Umbilical cord (tissue), 1 donor: Measurements from ENCODE around the gene UAP1L1. TPM values are rescaled to one million over a fixed set of nuclear protein-coding genes. Genes with fewer than 3 reads are reported as not detected.

ENCODE experiments used
- total RNA-seq: library from RNA; depleted of rRNA; stranded (reverse); fragments of >200 nt; gene quantifications from one replicate; pipeline ENCODE4 v1.2.3, GENCODE V29; 2014; ENCODE audit warnings: low replicate concordance; ENCODE audit not compliant: insufficient read depth

Gene UAP1L1
- total RNA-seq, 1 donor from 2014 or later, result 8.2 TPM

Other genes starting within 250 kb of the UAP1L1 start
- gene AJM1, start 235.0 kb upstream of the UAP1L1 start, total RNA-seq, result 1.4 TPM
- 49.1 TPM for gene PHPT1, start 228.1 kb upstream of the UAP1L1 start, total RNA-seq
- 4.6 TPM for gene MAMDC4, start 225.2 kb upstream of the UAP1L1 start, total RNA-seq
- 217 TPM for gene EDF1, start 211.2 kb upstream of the UAP1L1 start, total RNA-seq
- 5.1 TPM for gene TRAF2, start 191.0 kb upstream of the UAP1L1 start, total RNA-seq
- 75.8 TPM for gene FBXW5, start 132.8 kb upstream of the UAP1L1 start, total RNA-seq
- not detected for gene C8G, start 132.3 kb upstream of the UAP1L1 start, total RNA-seq
- gene LCN12, start 125.2 kb upstream of the UAP1L1 start, total RNA-seq, result not detected
- 49.6 TPM for gene PTGDS, start 100.0 kb upstream of the UAP1L1 start, total RNA-seq
- gene LCNL1, start 94.5 kb upstream of the UAP1L1 start, total RNA-seq, result 0.72 TPM
- gene PAXX, start 85.1 kb upstream of the UAP1L1 start, total RNA-seq, result 10.6 TPM
- gene CLIC3, start 80.9 kb upstream of the UAP1L1 start, total RNA-seq, result 24.3 TPM
- gene ABCA2, start 49.3 kb upstream of the UAP1L1 start, total RNA-seq, result 20.2 TPM
- 0.96 TPM for gene FUT7, start 45.4 kb upstream of the UAP1L1 start, total RNA-seq
- gene NPDC1, start 31.3 kb upstream of the UAP1L1 start, total RNA-seq, result 6.5 TPM
- not detected for gene ENTPD2, start 23.5 kb upstream of the UAP1L1 start, total RNA-seq
- gene SAPCD2, start 7.0 kb upstream of the UAP1L1 start, total RNA-seq, result 2.6 TPM
- gene MAN1B1, start 9.5 kb downstream of the UAP1L1 start, total RNA-seq, result 41.4 TPM
- 67.9 TPM for gene DPP7, start 37.2 kb downstream of the UAP1L1 start, total RNA-seq
- 5.1 TPM for gene GRIN1, start 61.6 kb downstream of the UAP1L1 start, total RNA-seq
- gene LRRC26, start 92.5 kb downstream of the UAP1L1 start, total RNA-seq, result not detected
- gene TMEM210, start 94.5 kb downstream of the UAP1L1 start, total RNA-seq, result not detected
- 18.3 TPM for gene ANAPC2, start 111.0 kb downstream of the UAP1L1 start, total RNA-seq
- gene SSNA1, start 111.2 kb downstream of the UAP1L1 start, total RNA-seq, result 30.8 TPM
- 2.2 TPM for gene TPRN, start 123.2 kb downstream of the UAP1L1 start, total RNA-seq
- 33.0 TPM for gene TMEM203, start 128.1 kb downstream of the UAP1L1 start, total RNA-seq
- 0.72 TPM for gene NDOR1, start 128.2 kb downstream of the UAP1L1 start, total RNA-seq
- not detected for gene RNF208, start 144.7 kb downstream of the UAP1L1 start, total RNA-seq
- gene CYSRT1, start 147.7 kb downstream of the UAP1L1 start, total RNA-seq, result 0.96 TPM
- not detected for gene RNF224, start 150.0 kb downstream of the UAP1L1 start, total RNA-seq
- gene SLC34A3, start 153.4 kb downstream of the UAP1L1 start, total RNA-seq, result not detected
- gene TUBB4B, start 163.8 kb downstream of the UAP1L1 start, total RNA-seq, result 48.9 TPM
- 1.9 TPM for gene STPG3, start 173.8 kb downstream of the UAP1L1 start, total RNA-seq
- gene NELFB, start 177.8 kb downstream of the UAP1L1 start, total RNA-seq, result 18.8 TPM
- 4.3 TPM for gene TOR4A, start 200.2 kb downstream of the UAP1L1 start, total RNA-seq
- 1.9 TPM for gene NRARP, start 224.8 kb downstream of the UAP1L1 start, total RNA-seq